Esophagus muscularis mucosa (tissue), 3 donors: ENCODE results near the gene SYT9.

Source experiments
- CTCF ChIP-seq, 3 experiments: fragments of 200-600 bp in 2 of 3; fragments of 450-650 bp in 1 of 3; sonication (generic) in 2 of 3; IDR thresholded peaks; one replicate each; pipeline ENCODE4 v1.5.1; 2017 to 2019; ENCODE audit warnings: antibody characterized with exemption in 3 of 3, mild to moderate bottlenecking in 2 of 3, moderate library complexity in 1 of 3
- POLR2A ChIP-seq: fragments of 450-650 bp; IDR thresholded peaks from one replicate; pipeline ENCODE4 v1.6.1; 2017; ENCODE audit warnings: antibody characterized with exemption, moderate library complexity, mild to moderate bottlenecking, low read depth
- POLR2AphosphoS5 ChIP-seq, 2 donors: sonication (generic); formaldehyde crosslinking; IDR thresholded peaks; one replicate each; pipeline ENCODE4 v1.6.1; 2017; ENCODE audit warnings: antibody characterized with exemption in 2 of 2

DNA sequence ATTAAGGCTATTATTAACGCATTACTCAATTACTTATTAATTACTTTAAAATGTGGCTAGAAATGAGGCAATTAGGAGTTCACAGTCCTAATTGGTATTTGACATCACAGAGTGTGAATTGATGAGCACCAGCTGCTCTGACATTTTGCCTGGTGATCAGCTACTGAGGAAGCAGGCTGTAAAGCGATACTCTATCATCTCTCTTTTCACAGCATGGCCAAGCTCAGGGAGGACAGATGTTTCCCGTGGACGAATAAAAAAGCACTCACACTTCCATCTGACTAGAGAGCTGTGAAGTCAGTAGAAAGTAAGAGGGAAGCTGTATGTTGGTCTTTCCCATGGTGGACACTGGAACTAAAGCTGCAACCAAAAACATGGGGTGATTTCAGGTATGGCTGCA is 29.1 kb upstream of the SYT9 start:
- TF ChIP-seq CTCF (IDR thresholded peaks at IDR 0.05) (no peak), POLR2A (no peak), POLR2AphosphoS5 (IDR thresholded peaks at IDR 0.05) (no peak)
